ENCODE data around the gene NDUFS8. TPM values are rescaled to one million over a fixed set of nuclear protein-coding genes. Genes with fewer than 3 reads are reported as not detected.

NDUFS8 gene
- total and polyA plus RNA-seq, 2 of the 13 experiments (the other 11 are each of a cell fraction or from before 2014, with no cell fraction given) = 96.7 to 158 TPM

- no peak for TF ChIP-seq NR2F6 (IDR thresholded peaks at IDR 0.05)
- TF ChIP-seq NR2F6 (CRISPR knock-in tag; IDR thresholded peaks at IDR 0.05) = peak; percentile 45; the same call in 1 of the 2 replicates
- no peak for TF ChIP-seq TRIM22 (IDR thresholded peaks at IDR 0.05)
- TF ChIP-seq HIVEP1 (CRISPR knock-in tag; IDR thresholded peaks at IDR 0.05) = no peak
- no peak for TF ChIP-seq ARID3A (IDR thresholded peaks at IDR 0.05; ENCODE audit: low read depth, low read length)
- TF ChIP-seq ZHX2 (IDR thresholded peaks at IDR 0.05; ENCODE audit: low read depth) = no peak
- TF ChIP-seq ZHX2 (CRISPR knock-in tag; IDR thresholded peaks at IDR 0.05; ENCODE audit: borderline replicate concordance) = no peak
- no peak for TF ChIP-seq ATF6 (CRISPR knock-in tag; conservative IDR thresholded peaks at IDR 0.05)
- TF ChIP-seq THRA (CRISPR knock-in tag; IDR thresholded peaks at IDR 0.05; ENCODE audit: borderline replicate concordance) = peak; percentile 58; the same call in 1 of the 2 replicates
- no peak for TF ChIP-seq ZNF512B (CRISPR knock-in tag; IDR thresholded peaks at IDR 0.05; ENCODE audit: borderline replicate concordance)
- peak; percentile 69 for TF ChIP-seq ZNF501 (CRISPR knock-in tag; IDR thresholded peaks at IDR 0.05)
Observed at GRCh38 chr11:68010090-68011041, 20.1 kb upstream of the NDUFS8 start, which contains the start of gene ALDH3B1 (continued).
